Coronary artery (tissue), 2 donors: ENCODE measurements around the gene PKP1.

ENCODE experiments used
- DNase-seq: peaks from one replicate; pipeline ENCODE4 v3.0.0-alpha.2; 2017; ENCODE audit warnings: low spot score
- H3K27ac ChIP-seq, 2 donors: fragments of 200-600 bp; sonication (generic); one replicate each; pipeline ENCODE4 v1.5.1; 2016 to 2019
- H3K4me3 ChIP-seq: fragments of 200-600 bp; sonication (generic); 2 replicates; pipeline ENCODE4 v1.5.1; 2016; ENCODE audit warnings: mild to moderate bottlenecking, moderate library complexity
- CTCF ChIP-seq: fragments of 200-600 bp; sonication (generic); IDR thresholded peaks from one replicate; pipeline ENCODE4 v1.5.1; 2019; ENCODE audit warnings: antibody characterized with exemption

Gene PKP1

GRCh38 chr1:201251411-201251810 is 31.9 kb upstream of the PKP1 start:
- H3K27ac ChIP-seq: no peak overlapping the region
- no peak for TF ChIP-seq CTCF
- DNase-seq: no peak
- no peak overlapping the region for H3K4me3 ChIP-seq

GRCh38 chr1:201251851-201252430 is 31.4 kb upstream of the PKP1 start:
- TF ChIP-seq CTCF: no peak
- Histone ChIP-seq H3K27ac (no peak overlapping the region), H3K4me3 (no peak overlapping the region)
- no peak for DNase-seq

GRCh38 chr1:201252944-201253371 is 30.3 kb upstream of the PKP1 start:
- TF ChIP-seq CTCF: no peak
- DNase-seq: no peak

GRCh38 chr1:201253411-201253810 is 29.9 kb upstream of the PKP1 start:
- Histone ChIP-seq H3K27ac (no peak overlapping the region), H3K4me3 (no peak overlapping the region)
- no peak for TF ChIP-seq CTCF
- DNase-seq: no peak

More at GRCh38 chr1:201252944-201253371, 30.3 kb upstream of the PKP1 start:
- Histone ChIP-seq H3K4me3 (no peak overlapping the region), H3K27ac (no peak overlapping the region)

GRCh38 chr1:201253906-201254624 is 29.2 kb upstream of the PKP1 start:
- TF ChIP-seq CTCF: no peak
- Histone ChIP-seq H3K4me3 (no peak overlapping the region), H3K27ac (no peak overlapping the region)
- DNase-seq: no peak

GRCh38 chr1:201254625-201255478 is 28.5 kb upstream of the PKP1 start:
- no peak overlapping the region for H3K4me3 ChIP-seq
- no peak overlapping the region for H3K27ac ChIP-seq
- DNase-seq: peak; percentile 74
- TF ChIP-seq CTCF: peak; percentile 100
